ENCODE measurements around the gene SPATA20. TPM values are rescaled to one million over a fixed set of nuclear protein-coding genes. Genes with fewer than 3 reads are reported as not detected.

Gene SPATA20
- polyA plus RNA-seq, 1 donor from 2014 or later, result 12.8 TPM

DNA sequence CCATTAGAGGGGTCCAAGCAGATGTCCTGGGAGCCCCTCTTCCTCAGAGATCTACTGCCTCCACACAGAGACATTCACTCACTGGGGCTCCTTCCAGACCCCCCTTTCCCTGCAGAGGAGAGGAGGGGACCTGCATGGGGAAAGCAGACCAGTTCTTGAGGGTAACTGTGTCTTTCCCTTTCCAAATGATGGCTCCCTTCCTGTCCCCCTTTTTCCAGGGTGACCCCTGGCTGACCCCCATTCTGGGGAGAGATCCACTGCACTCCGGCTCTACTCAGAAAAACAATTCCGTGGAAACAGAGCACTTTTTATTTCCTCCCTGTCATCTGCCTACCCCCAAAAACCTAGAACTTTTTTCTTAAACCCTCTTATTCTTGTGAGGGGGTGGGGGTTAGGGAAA, 19.9 kb downstream of the SPATA20 start:
- peaks cover 1% of the 10 kb centered on the region for H3K36me3 Mint-ChIP-seq
- H3K27ac Mint-ChIP-seq, result no peak overlapping the region
- peaks cover 44% of the 10 kb centered on the region for H3K27me3 Mint-ChIP-seq
- H3K9me3 Mint-ChIP-seq, result no peaks in the 10 kb centered on the region
- no peak overlapping the region for H3K4me3 Mint-ChIP-seq
- peaks cover 4 to 13% (median 6%) of the 10 kb centered on the region in 3 donors for H3K4me1 Mint-ChIP-seq

DNA sequence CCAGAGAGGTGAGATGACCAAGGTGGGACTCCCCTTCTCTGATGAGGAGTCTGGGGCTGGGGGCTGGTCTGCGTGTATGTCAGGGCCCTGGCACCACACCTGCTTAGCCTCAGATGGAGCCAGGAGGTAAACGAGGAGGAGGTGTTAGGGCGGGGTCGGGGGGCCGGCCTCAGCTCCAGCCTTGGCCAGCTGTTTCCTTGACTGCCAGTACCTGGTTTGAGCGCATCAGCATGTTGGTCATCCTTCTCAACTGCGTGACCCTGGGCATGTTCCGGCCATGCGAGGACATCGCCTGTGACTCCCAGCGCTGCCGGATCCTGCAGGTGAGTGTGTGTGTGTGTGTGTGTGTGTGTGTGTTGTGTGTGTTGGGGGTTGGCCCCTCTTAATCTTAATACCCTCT, 21.7 kb downstream of the SPATA20 start:
- H3K4me3 Mint-ChIP-seq, result peak overlapping the region in 1 of 4 donors; percentile 13
- H3K27ac Mint-ChIP-seq, result no peak overlapping the region

DNA sequence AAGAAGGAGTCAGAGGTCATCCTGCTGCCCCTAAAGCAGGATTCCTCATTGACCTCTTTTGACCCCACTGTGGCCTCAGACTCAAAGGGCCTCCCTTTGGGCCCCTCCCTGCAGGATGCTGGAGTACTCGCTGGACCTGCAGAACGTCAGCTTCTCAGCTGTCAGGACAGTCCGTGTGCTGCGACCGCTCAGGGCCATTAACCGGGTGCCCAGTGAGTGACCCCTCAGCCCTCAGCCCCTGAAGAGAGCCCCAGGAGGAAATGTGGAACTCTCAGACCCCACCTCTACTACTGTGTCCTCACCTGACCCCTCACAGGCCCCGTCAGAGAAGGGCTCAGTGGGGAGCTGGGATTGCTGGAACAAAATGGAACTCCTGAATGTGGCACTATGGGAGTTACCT, 22.6 kb downstream of the SPATA20 start:
- Mint-ChIP-seq H3K4me3 (no peak overlapping the region), H3K9me3 (no peaks in the 10 kb centered on the region), H3K4me1 (peaks cover 2 to 6% (median 4%) of the 10 kb centered on the region in 3 donors), H3K36me3 (peaks cover 1% of the 10 kb centered on the region), H3K27me3 (peaks cover 27% of the 10 kb centered on the region), H3K27ac (no peak overlapping the region)

More for the DNA sequence above, 21.7 kb downstream of the SPATA20 start:
- Mint-ChIP-seq H3K4me1 (peaks cover 2 to 8% (median 4%) of the 10 kb centered on the region in 3 donors), H3K9me3 (no peaks in the 10 kb centered on the region), H3K36me3 (peaks cover 1% of the 10 kb centered on the region), H3K27me3 (peaks cover 35% of the 10 kb centered on the region)

DNA sequence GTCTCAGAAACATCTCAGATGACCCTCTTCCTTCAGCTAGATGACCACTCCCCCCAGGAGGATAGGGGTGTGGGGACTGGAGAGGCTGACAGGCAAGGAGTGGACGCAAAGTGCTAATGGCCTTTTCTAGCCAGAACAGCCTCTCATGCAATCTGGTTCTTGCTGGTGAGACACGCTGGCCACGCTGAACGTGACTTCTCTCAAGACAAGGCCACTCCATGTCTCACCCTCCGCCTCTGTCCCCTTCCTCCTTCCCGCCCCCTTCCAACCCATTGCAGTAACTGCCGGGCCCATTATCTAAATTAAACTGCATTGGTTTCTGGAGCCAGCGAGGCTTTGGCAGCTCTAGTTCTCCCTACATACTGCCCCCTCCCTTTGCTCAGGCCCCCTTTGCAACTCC, 23.1 kb downstream of the SPATA20 start:
- H3K36me3 Mint-ChIP-seq, result peaks cover 1% of the 10 kb centered on the region
- H3K9me3 Mint-ChIP-seq, result no peaks in the 10 kb centered on the region
- H3K27ac Mint-ChIP-seq, result no peak overlapping the region
- no peak overlapping the region for H3K4me3 Mint-ChIP-seq
- H3K27me3 Mint-ChIP-seq, result peaks cover 24% of the 10 kb centered on the region
- peaks cover 2 to 6% (median 4%) of the 10 kb centered on the region in 3 donors for H3K4me1 Mint-ChIP-seq

DNA sequence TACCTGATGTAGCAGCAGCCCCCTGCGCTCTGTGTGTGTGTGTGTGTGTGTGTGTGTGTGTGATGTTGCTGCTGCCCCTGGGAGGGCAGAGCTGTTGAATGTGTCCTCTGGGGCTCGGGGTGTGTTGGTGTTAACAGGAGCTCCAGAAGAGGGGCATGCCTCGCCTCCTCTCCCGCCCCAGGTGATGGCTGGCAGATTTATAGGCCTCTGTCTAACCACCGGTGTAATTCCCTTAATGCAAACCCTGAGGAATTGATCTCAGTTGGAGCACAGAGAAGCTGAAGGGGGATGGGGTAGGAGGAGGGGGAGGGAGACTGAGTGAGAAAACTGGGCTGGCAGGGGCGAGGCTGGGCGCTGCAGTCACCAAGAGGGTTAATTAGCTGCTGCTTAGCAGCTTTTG, 23.6 kb downstream of the SPATA20 start:
- H3K4me3 Mint-ChIP-seq, result no peak overlapping the region
- no peaks in the 10 kb centered on the region for H3K9me3 Mint-ChIP-seq
- H3K27me3 Mint-ChIP-seq, result peaks cover 22% of the 10 kb centered on the region
- peaks cover 2 to 4% (median 3%) of the 10 kb centered on the region in 3 donors for H3K4me1 Mint-ChIP-seq
- peaks cover 1% of the 10 kb centered on the region for H3K36me3 Mint-ChIP-seq
- H3K27ac Mint-ChIP-seq, result no peak overlapping the region

DNA sequence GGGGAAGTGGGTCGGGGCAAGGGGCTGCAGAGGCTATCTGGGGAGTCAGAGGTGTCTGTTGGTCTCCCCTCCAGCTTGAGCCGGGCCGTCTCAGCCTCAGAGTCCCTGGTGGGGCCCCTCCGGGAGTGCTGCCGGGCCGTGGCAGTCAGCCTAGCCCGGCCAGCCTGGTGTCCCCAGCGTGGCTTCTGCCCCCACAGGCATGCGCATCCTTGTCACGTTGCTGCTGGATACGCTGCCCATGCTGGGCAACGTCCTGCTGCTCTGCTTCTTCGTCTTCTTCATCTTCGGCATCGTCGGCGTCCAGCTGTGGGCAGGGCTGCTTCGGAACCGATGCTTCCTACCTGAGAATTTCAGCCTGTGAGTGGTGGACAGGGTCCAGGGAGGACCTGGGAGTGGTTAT, 24.7 kb downstream of the SPATA20 start:
- Mint-ChIP-seq H3K27me3 (peaks cover 14% of the 10 kb centered on the region), H3K27ac (no peak overlapping the region)

DNA sequence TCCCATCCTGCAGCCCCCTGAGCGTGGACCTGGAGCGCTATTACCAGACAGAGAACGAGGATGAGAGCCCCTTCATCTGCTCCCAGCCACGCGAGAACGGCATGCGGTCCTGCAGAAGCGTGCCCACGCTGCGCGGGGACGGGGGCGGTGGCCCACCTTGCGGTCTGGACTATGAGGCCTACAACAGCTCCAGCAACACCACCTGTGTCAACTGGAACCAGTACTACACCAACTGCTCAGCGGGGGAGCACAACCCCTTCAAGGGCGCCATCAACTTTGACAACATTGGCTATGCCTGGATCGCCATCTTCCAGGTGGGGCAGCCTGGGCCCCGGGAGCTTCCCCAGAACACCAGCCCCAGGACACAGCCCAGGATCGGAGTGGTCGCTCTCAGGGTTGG, 25.6 kb downstream of the SPATA20 start:
- peaks cover 12% of the 10 kb centered on the region for H3K27me3 Mint-ChIP-seq

More for the DNA sequence above, 24.7 kb downstream of the SPATA20 start:
- H3K4me3 Mint-ChIP-seq, result no peak overlapping the region
- H3K9me3 Mint-ChIP-seq, result no peaks in the 10 kb centered on the region
- H3K4me1 Mint-ChIP-seq, result no peaks in the 10 kb centered on the region
- peaks cover 1% of the 10 kb centered on the region for H3K36me3 Mint-ChIP-seq

DNA sequence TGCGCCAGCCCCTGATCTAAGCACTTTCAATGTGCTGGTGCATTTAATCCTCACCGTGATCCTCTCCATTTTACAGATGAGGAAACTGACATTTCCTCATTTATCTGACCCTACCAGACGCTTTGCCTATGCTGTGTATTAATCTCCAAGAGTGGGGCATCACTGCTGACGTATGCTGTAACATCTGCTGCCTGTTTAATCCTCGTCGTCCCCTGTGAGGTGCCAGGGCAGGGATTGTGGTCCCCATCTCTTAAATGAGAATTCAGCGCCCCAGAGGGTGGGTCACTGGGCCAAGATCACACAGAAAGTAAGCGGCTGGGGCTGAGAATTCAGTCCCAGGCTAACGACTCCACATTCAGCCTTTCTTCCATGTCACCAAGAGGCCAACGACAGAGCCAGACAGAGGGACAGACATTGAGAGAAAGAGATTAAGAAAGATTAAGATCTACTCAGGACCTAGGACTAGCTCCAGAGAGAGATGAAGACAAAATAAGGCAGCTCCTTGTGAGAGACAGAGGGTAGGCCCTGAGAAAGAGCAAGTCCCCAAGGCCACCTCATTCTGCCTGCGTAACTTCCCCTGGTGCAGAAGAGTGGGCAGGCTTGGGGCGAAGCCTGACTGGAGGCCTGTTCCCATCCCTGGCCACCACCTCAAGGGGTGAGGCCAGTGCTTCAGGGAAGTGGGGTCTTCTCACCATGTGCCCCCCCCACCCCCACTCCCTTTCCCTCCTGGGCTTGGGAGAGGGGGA, 27.1 kb downstream of the SPATA20 start:
- H3K36me3 Mint-ChIP-seq, result peaks cover 1% of the 10 kb centered on the region
- H3K9me3 Mint-ChIP-seq, result no peaks in the 10 kb centered on the region
- H3K4me1 Mint-ChIP-seq, result peaks cover 0 to 4% (median 0%) of the 10 kb centered on the region in 3 donors
- no peak overlapping the region for H3K27ac Mint-ChIP-seq
- H3K27me3 Mint-ChIP-seq, result peaks cover 13% of the 10 kb centered on the region
- no peak overlapping the region for H3K4me3 Mint-ChIP-seq

More for the DNA sequence above, 25.6 kb downstream of the SPATA20 start:
- Mint-ChIP-seq H3K9me3 (no peaks in the 10 kb centered on the region), H3K4me3 (no peak overlapping the region), H3K4me1 (peaks cover 0 to 3% (median 0%) of the 10 kb centered on the region in 3 donors), H3K36me3 (peaks cover 1% of the 10 kb centered on the region), H3K27ac (no peak overlapping the region)

DNA sequence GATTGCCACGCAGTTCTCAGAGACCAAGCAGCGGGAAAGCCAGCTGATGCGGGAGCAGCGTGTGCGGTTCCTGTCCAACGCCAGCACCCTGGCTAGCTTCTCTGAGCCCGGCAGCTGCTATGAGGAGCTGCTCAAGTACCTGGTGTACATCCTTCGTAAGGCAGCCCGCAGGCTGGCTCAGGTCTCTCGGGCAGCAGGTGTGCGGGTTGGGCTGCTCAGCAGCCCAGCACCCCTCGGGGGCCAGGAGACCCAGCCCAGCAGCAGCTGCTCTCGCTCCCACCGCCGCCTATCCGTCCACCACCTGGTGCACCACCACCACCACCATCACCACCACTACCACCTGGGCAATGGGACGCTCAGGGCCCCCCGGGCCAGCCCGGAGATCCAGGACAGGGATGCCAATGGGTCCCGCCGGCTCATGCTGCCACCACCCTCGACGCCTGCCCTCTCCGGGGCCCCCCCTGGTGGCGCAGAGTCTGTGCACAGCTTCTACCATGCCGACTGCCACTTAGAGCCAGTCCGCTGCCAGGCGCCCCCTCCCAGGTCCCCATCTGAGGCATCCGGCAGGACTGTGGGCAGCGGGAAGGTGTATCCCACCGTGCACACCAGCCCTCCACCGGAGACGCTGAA, 28.7 kb downstream of the SPATA20 start:
- Mint-ChIP-seq H3K27me3 (peaks cover 12% of the 10 kb centered on the region), H3K36me3 (peaks cover 1% of the 10 kb centered on the region), H3K9me3 (no peaks in the 10 kb centered on the region), H3K4me3 (no peak overlapping the region), H3K4me1 (peaks cover 0 to 4% (median 0%) of the 10 kb centered on the region in 3 donors), H3K27ac (no peak overlapping the region)

DNA sequence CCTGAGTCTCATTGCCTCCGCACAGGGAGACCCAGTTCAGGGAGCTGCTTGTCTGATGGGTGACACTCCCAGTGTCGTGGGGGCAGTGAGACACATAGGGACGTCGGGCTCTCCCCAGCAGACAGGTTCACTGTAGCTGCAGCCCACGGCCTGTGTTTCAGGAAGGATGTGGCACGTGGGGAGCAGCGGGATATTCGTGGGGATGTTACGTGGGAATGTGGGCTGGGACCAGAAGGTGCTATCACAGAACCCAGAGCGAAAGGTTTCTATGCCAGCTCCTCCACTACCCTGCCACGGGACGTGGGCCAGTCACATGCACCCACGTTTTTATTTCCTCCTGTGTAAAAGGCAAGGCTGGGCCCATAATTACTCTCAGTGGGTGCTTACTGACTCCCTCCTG, 29.9 kb downstream of the SPATA20 start:
- Mint-ChIP-seq H3K4me3 (no peak overlapping the region), H3K9me3 (no peaks in the 10 kb centered on the region), H3K36me3 (no peaks in the 10 kb centered on the region), H3K27ac (no peak overlapping the region), H3K4me1 (peaks cover 0 to 4% (median 0%) of the 10 kb centered on the region in 3 donors), H3K27me3 (peaks cover 12% of the 10 kb centered on the region)

DNA sequence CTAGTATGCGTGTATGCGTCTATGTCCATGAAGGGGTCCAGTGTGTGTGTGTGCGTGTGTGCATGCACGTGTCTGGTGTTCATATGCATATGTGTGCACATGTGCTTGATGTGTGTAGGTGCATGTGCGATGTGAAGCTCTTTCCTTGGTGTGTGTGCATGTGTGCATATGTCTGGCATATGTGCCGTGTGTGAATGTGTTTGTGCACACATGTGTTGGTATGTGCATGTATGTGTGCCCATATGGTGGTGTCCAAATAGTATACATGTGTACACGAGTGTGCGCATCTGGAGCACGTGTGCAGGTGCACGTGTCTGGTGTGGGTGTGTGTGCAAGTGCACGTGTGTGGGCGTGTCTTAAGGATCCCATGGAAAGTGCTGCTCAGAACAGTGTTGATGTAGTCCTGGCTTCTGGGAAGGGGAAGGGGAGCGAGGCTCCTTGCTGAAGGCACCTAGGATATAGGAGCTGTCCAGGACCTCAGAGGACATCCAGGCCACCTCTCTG, 30.5 kb downstream of the SPATA20 start:
- Mint-ChIP-seq H3K27ac (no peak overlapping the region), H3K4me3 (no peak overlapping the region), H3K9me3 (no peaks in the 10 kb centered on the region), H3K27me3 (peaks cover 11% of the 10 kb centered on the region), H3K4me1 (peaks cover 0 to 4% (median 0%) of the 10 kb centered on the region in 3 donors), H3K36me3 (no peaks in the 10 kb centered on the region)

DNA sequence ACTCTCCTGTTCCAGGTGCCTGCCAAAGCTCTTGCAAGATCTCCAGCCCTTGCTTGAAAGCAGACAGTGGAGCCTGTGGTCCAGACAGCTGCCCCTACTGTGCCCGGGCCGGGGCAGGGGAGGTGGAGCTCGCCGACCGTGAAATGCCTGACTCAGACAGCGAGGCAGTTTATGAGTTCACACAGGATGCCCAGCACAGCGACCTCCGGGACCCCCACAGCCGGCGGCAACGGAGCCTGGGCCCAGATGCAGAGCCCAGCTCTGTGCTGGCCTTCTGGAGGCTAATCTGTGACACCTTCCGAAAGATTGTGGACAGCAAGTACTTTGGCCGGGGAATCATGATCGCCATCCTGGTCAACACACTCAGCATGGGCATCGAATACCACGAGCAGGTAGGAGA, 31.2 kb downstream of the SPATA20 start:
- Mint-ChIP-seq H3K4me3 (no peak overlapping the region), H3K36me3 (no peaks in the 10 kb centered on the region), H3K4me1 (peaks cover 0 to 4% (median 0%) of the 10 kb centered on the region in 3 donors), H3K9me3 (no peaks in the 10 kb centered on the region), H3K27ac (no peak overlapping the region), H3K27me3 (peaks cover 14% of the 10 kb centered on the region)

DNA sequence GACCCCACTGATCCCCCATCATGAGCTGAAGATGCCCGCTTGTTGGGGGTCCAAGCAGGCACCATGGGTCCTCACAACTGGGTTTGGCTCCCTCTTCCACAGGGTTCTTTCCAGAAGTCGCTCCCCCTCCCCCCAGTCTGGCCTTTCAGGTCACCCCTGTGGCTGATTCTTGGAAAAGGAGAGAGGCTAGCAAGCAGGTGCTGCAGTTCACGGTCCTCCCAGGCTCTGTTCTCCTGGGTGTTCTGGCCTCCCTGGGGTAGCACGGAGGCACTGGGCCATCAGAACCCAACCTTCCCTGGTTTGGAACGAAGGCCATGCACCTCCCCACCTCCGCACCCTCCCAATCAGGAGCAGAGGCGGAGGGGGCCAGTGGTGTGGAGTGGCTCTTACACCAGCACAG, 32.4 kb downstream of the SPATA20 start:
- Mint-ChIP-seq H3K4me1 (peaks cover 0 to 4% (median 1%) of the 10 kb centered on the region in 3 donors), H3K27me3 (peaks cover 19% of the 10 kb centered on the region), H3K36me3 (no peaks in the 10 kb centered on the region), H3K27ac (no peak overlapping the region), H3K9me3 (no peaks in the 10 kb centered on the region), H3K4me3 (no peak overlapping the region)

DNA sequence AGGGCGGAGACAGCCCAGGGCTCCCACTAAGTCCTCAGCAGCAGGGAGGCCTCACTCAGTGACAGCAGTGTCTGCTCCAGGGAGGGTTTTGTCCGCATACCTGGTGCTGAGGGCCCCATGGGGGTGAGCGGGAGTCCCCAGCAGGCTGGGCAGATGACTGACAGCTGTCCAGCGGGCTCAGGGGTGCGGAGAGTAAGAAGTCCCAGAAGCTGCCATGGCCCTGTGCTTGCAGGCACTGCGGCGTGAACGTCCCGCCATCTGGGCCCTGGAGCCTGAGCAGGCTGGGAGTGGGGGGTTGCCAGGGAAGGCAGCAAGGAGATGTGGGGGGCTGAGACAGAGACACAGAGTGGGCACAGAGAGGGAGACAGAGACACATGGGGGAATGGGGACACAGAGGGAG, 33.7 kb downstream of the SPATA20 start:
- no peak overlapping the region for H3K4me3 Mint-ChIP-seq
- peaks cover 0 to 4% (median 1%) of the 10 kb centered on the region in 3 donors for H3K4me1 Mint-ChIP-seq
- no peaks in the 10 kb centered on the region for H3K9me3 Mint-ChIP-seq
- no peaks in the 10 kb centered on the region for H3K36me3 Mint-ChIP-seq
- peak overlapping the region in 1 of 3 donors; percentile 77 for H3K27ac Mint-ChIP-seq
- H3K27me3 Mint-ChIP-seq, result peaks cover 22% of the 10 kb centered on the region

DNA sequence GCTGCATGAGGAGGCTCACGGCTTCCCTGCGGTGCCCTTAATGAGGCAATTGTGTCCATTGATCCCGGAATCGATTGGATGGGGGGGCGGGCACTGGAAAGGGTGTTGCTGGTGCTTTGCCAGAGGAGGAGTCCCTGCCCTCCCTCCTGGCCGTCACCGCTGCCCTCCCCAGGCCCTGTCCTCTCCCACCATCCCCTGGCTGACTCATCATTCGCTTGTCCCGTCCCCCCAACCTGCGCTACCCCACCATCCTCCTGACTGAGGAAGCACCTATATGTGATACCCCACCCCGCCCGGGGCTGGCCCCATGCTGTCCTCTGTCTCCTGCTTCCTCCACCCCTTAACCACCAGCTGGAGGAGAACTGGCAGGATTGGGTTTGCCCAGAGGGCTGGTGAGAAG, 34.3 kb downstream of the SPATA20 start:
- H3K9me3 Mint-ChIP-seq, result no peaks in the 10 kb centered on the region
- peaks cover 22% of the 10 kb centered on the region for H3K27me3 Mint-ChIP-seq
- H3K4me1 Mint-ChIP-seq, result peaks cover 0 to 4% (median 1%) of the 10 kb centered on the region in 3 donors
- H3K27ac Mint-ChIP-seq, result peak overlapping the region in 1 of 3 donors; percentile 77
- no peak overlapping the region for H3K4me3 Mint-ChIP-seq
- no peaks in the 10 kb centered on the region for H3K36me3 Mint-ChIP-seq

Measured in IgD-negative memory B cell (primary cell).